AG04449 (cell line): ENCODE measurements around the gene KLK12.

Source experiments
- CTCF ChIA-PET: fragments of 350-600 bp; formaldehyde crosslinking; extraction: SDS; loops from one replicate; lab custom pipeline; 2021; ENCODE audit warnings: antibody characterized with exemption; lab: Yijun Ruan, JAX
- POLR2A ChIA-PET: fragments of 400-600, 350-600 bp; formaldehyde crosslinking; extraction: SDS; loops from one replicate; lab custom pipeline; 2020; ENCODE audit warnings: antibody characterized with exemption, inconsistent platforms; lab: Yijun Ruan, JAX
- DNase-seq: peaks from one replicate; pipeline ENCODE4 v3.0.0-alpha.2; 2010; ENCODE audit warnings: low read depth, low spot score
- H3K4me3 ChIP-seq: 2 replicates; pipeline ENCODE4 v1.5.1; 2011; ENCODE audit warnings: low read depth, mild to moderate bottlenecking, control low read depth, low read length
- TF ChIP-seq, protein P1 (sequence below): IDR thresholded peaks from one replicate; pipeline ENCODE4 v1.5.1; 2011; ENCODE audit warnings: mild to moderate bottlenecking, moderate library complexity, low read length, control low read depth, inconsistent platforms; ENCODE audit not compliant: insufficient read depth; ENCODE audit errors: missing control alignments

Gene KLK12

DNA sequence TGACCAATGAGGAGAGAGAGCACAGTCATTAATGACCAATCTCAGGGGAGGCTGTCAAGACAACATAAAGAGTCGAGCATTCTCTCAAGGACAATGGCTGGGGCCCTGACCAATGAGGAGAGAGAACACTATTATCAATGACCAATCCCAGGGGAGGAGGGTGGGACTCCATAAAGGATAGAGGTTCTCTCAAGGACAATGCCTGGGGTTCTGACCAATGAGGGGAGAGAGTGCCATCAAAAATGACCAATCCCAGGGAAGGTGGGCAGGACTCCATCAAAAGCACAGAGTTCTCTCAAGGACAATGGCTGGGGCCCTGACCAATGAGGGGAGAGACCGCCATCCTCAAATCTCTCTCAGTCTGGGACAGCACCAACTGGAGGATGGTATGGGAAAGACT is 5.1 kb downstream of the KLK12 start:
- H3K4me3 ChIP-seq, result no peak overlapping the region
- ChIA-PET POLR2A (no interaction called here), CTCF (no interaction called here)
- TF ChIP-seq, protein P1, sequence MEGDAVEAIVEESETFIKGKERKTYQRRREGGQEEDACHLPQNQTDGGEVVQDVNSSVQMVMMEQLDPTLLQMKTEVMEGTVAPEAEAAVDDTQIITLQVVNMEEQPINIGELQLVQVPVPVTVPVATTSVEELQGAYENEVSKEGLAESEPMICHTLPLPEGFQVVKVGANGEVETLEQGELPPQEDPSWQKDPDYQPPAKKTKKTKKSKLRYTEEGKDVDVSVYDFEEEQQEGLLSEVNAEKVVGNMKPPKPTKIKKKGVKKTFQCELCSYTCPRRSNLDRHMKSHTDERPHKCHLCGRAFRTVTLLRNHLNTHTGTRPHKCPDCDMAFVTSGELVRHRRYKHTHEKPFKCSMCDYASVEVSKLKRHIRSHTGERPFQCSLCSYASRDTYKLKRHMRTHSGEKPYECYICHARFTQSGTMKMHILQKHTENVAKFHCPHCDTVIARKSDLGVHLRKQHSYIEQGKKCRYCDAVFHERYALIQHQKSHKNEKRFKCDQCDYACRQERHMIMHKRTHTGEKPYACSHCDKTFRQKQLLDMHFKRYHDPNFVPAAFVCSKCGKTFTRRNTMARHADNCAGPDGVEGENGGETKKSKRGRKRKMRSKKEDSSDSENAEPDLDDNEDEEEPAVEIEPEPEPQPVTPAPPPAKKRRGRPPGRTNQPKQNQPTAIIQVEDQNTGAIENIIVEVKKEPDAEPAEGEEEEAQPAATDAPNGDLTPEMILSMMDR, result no peak
- no peak for DNase-seq

DNA sequence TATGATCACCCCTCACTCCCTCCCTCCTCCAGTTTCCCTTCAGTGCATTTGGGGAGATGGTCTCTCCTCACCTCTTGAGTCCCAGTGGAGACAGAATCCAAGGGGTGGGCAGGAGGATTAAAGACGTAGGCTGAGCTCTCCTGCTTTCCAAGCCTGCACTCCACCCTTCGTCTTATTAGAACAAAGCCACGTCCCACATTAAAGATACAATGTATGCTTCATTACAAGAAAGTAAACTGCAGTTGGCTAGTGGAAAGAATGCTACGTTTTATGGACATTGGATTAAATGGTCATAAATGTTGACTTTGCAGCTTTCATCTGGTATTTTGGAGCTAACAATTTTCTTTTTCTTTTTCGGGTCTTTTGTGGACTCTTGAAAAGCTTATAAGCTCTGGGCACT is 6.9 kb downstream of the KLK12 start:
- DNase-seq, result no peak
- TF ChIP-seq, protein P1, result no peak
- ChIA-PET CTCF (no interaction called here), POLR2A (no interaction called here)
- no peak overlapping the region for H3K4me3 ChIP-seq

DNA sequence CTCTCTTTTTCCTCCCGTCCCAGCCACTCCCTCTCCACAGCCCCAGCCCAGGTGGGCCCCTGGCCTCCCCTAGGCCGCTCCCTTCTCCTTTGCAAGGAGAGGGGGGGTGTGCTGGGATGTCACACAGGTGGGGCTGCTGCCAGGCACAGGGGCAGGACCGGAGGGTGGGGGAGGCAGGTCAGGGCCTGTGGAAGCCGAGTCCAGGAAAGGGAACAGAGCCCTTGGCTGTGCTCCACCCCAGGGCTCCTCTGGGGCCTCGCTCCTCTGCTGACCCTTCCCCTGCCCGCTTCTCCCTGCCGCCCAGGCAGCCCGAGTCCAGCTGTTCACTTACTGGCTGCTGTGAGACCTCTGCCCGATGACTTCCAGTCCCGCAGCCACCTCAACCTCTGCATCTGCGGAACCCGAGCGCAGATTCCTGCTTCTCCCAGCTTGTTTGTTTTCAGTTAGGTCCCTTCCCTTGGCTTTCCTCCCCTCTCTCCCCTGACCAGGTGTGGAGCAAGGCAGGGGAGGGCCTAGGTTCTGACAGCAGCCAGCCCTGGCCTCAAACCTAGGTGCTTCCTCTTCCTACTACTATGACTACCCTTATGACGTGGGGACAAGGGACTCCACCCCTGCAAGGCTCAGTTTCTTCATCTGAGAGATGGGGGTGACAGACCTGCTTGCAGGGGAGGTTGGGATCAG is 7.5 kb downstream of the KLK12 start:
- DNase-seq, result no peak
- TF ChIP-seq, protein P1, result no peak
- CTCF ChIA-PET, result no interaction called here
- no peak overlapping the region for H3K4me3 ChIP-seq
- POLR2A ChIA-PET, result interaction anchor here (0.5 kb wide), 1 partner anchor 10 kb away, joined by 3 read pairs; no protein-coding TSS in a partner anchor

DNA sequence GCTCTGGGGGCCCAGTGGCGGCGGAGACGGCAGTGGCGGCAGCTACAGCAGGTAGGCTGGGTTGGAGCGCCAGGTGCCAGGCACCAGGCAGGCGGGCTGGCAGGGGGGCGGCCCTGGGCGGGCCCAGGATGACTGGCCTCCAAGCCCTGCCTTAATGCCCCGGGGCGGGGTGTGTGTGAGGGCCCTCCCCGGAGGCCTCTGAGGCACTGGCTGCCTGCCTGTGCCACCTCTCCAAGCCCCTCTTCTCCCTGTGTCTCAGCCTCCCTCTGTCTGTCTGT is 8.3 kb downstream of the KLK12 start, which contains the start of gene KLK11:
Gene KLK11, minus strand, starts transcription at position 63 of the 278 bp plus-strand sequence. CDS start 985 bp downstream, outside the sequence.
- CTCF ChIA-PET, result no interaction called here
- POLR2A ChIA-PET, result no interaction called here
- DNase-seq, result no peak
- TF ChIP-seq, protein P1, result no peak
- H3K4me3 ChIP-seq, result no peak within 1 kb of the TSS

DNA sequence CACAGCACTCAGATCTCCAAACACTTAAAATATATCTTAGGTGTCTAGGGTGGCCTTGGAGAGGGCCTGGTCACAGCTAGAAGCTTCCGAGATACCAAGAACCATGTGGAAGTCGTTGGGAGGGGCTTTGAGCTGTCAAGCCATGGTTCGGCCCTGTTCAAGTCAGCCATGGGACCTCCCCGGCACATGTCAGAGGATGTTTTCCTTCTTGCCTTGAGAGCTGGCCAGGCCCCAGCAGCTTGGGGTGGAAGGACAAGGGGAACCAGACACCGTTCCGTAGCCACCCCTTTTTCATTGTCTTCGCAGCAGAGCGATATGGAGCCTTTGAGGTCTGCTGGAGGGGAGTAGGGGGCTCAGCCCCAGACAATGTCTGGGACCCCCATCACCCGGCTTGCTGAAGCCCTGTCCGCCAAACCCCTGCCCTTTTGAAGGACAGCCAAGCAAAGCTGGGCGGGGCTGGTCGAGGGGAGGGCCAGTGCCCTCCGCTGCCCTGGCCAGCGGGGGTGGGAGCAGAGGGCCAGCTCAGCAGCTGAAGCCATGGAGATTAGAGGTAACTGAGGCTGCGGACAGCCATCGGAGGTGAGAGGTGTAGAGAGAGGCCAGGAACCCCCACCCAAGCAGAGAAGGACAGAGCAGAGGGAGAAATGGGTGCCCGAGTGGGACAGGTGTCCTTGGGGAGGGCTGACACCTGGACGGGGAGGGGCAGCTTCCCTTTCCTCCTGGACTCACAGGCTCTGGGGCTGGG is 8.8 kb downstream of the KLK12 start:
- CTCF ChIA-PET, result no interaction called here
- H3K4me3 ChIP-seq, result no peak overlapping the region
- DNase-seq, result no peak
- TF ChIP-seq, protein P1, result no peak
- POLR2A ChIA-PET, result no interaction called here

DNA sequence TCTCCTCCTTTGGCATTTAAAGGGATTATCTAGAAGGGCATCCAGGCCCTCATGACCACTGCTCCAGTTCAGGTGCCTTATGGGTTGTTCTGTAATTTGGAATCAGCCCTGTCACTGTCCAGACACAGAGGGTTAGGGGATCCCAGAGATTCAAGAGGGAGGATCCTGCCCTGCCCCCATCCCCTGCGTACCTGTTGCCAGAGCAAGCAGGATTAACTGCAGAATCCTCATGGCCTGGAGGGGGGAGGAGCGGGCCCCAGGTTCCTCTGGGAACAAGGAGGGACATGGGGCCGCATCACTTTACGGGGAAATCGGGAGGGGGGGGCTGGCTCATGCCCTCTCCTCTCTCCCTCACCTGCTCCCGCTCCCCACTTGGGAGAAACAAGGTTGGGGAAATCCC is 9.4 kb downstream of the KLK12 start:
- no peak for DNase-seq
- CTCF ChIA-PET, result no interaction called here
- TF ChIP-seq, protein P1, result no peak
- POLR2A ChIA-PET, result no interaction called here
- no peak overlapping the region for H3K4me3 ChIP-seq
